ENCODE data around the gene PPP6R1. TPM values are rescaled to one million over a fixed set of nuclear protein-coding genes. Genes with fewer than 3 reads are reported as not detected.

PPP6R1 gene
- polyA plus RNA-seq, 1 of the 3 experiments (the other 2 are of a cell fraction) = 47.8 TPM

DNA sequence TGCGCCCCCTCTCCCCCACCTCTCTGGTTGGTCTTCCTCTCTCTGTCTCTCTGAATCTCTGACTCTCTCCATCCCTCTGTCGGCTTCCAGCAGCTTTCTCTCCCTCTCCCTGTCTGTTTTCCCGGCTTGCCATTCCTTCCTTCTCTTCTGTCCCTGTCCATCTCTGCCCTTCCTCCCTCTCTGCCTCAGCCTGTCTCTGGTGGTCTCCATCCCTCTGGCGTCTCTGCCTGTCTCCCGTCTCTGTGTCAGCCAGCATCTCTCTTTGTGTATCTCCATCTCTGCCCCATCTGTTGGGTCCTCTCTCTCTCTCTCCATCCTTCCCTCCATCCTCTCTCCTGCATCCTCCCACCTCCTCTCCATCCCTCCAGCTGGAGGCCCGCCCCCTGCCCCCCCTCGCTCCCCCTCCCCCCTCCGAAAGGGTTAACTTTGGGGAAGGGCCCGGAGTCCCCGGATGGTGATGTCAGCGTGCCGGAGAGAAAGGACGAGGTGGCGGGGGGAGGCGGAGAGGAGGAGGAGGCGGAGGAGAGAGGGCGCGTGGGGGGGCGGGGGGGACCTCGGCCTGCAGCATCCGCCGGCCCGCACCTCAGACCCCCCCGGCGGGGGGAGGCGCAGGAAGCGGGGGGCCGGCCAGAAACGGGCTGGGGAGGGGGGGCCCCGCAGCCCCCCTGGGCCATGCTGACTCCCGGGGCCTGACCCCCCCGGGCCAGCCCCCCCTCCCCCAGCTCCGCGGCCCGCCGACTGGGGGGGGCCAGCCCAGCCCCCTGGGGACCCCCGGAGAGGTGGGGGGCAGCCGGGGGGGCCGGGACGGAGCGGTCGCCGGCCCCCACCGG lies 24.9 kb upstream of the PPP6R1 start, which contains the start of gene BRSK1:
TSS of gene BRSK1 (plus strand) at position 450 of the 830 bp plus-strand sequence. CDS start 446 bp downstream, outside the sequence.
- 5% methylated on average over 39 of the region's 44 CpGs for WGBS (ENCODE audit: low lambda C conversion rate)
- Histone ChIP-seq H3K4me3 (ENCODE audit: low read depth in 2 of 2, low read length in 1 of 2) (peak within 1 kb of the TSS; percentile 56 to 57), H3K9me2 (no peaks in the 10 kb centered on the region), H2AFZ (ENCODE audit: low read depth) (peak within 1 kb of the TSS; percentile 92), H3K4me2 (peak within 1 kb of the TSS; percentile 84), H3K36me3 (replicated peaks in 1 of 2; ENCODE audit: control insufficient read depth in 1 of 2, insufficient read depth in 2 of 2, low read length in 1 of 2) (peaks cover 0 to 6% of the 10 kb centered on the region in 2 experiments), H3K9ac (peak within 1 kb of the TSS; percentile 69), H3K4me1 (ENCODE audit: control insufficient read depth in 1 of 2, insufficient read depth in 2 of 2, low read depth in 1 of 2, low read length in 1 of 2) (peaks cover 0 to 16% of the 10 kb centered on the region in 2 experiments; a peak in 1 of 4 replicates), H3K9me3 (no peaks in the 10 kb centered on the region), H3K79me2 (ENCODE audit: insufficient read depth) (peaks cover 16% of the 10 kb centered on the region; the same call in 1 of the 2 replicates), H4K20me1 (ENCODE audit: insufficient read depth) (no peaks in the 10 kb centered on the region), H3F3A (replicated peaks; ENCODE audit: insufficient read depth) (peaks cover 7% of the 10 kb centered on the region), H3K27me3 (ENCODE audit: insufficient read depth) (no peaks in the 10 kb centered on the region), H3K27ac (ENCODE audit: low read depth in 2 of 2, low read length in 1 of 2) (peak within 1 kb of the TSS in 1 of 2 experiments; percentile 56; a peak in 2 of 4 replicates)
- DNase-seq = peak; percentile 93
- ChIA-PET POLR2A (interaction anchor here (0.6 to 1.4 kb wide), 2 partner anchors 104 to 124 kb away, joined by 3 read pairs; partner anchors contain the start of genes SYT5 and UBE2S), CTCF (interaction anchor here (0.9 kb wide), 1 partner anchor 142 kb away, joined by 3 read pairs; no protein-coding TSS in a partner anchor)
- TF ChIP-seq ELF1 (IDR thresholded peaks at IDR 0.05) (no peak), EZH2phosphoT487 (IDR thresholded peaks at IDR 0.05; ENCODE audit: borderline replicate concordance, low read depth) (no peak), MEF2A (IDR thresholded peaks at IDR 0.05; ENCODE audit: borderline replicate concordance, low read depth) (no peak), SMC3 (IDR thresholded peaks at IDR 0.05; ENCODE audit: low read depth, low read length) (no peak)
- TF ChIP-seq, protein P1, sequence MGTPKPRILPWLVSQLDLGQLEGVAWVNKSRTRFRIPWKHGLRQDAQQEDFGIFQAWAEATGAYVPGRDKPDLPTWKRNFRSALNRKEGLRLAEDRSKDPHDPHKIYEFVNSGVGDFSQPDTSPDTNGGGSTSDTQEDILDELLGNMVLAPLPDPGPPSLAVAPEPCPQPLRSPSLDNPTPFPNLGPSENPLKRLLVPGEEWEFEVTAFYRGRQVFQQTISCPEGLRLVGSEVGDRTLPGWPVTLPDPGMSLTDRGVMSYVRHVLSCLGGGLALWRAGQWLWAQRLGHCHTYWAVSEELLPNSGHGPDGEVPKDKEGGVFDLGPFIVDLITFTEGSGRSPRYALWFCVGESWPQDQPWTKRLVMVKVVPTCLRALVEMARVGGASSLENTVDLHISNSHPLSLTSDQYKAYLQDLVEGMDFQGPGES (IDR thresholded peaks at IDR 0.05; ENCODE audit: low read depth, low read length) = no peak
- TF ChIP-seq, protein P2, sequence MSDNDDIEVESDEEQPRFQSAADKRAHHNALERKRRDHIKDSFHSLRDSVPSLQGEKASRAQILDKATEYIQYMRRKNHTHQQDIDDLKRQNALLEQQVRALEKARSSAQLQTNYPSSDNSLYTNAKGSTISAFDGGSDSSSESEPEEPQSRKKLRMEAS (IDR thresholded peaks at IDR 0.05; ENCODE audit: low read depth) = peak; percentile 34; the same call in 1 of the 2 replicates
- TF ChIP-seq, protein P3, sequence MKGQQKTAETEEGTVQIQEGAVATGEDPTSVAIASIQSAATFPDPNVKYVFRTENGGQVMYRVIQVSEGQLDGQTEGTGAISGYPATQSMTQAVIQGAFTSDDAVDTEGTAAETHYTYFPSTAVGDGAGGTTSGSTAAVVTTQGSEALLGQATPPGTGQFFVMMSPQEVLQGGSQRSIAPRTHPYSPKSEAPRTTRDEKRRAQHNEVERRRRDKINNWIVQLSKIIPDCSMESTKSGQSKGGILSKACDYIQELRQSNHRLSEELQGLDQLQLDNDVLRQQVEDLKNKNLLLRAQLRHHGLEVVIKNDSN (IDR thresholded peaks at IDR 0.05; ENCODE audit: borderline replicate concordance, low read depth) = no peak

DNA sequence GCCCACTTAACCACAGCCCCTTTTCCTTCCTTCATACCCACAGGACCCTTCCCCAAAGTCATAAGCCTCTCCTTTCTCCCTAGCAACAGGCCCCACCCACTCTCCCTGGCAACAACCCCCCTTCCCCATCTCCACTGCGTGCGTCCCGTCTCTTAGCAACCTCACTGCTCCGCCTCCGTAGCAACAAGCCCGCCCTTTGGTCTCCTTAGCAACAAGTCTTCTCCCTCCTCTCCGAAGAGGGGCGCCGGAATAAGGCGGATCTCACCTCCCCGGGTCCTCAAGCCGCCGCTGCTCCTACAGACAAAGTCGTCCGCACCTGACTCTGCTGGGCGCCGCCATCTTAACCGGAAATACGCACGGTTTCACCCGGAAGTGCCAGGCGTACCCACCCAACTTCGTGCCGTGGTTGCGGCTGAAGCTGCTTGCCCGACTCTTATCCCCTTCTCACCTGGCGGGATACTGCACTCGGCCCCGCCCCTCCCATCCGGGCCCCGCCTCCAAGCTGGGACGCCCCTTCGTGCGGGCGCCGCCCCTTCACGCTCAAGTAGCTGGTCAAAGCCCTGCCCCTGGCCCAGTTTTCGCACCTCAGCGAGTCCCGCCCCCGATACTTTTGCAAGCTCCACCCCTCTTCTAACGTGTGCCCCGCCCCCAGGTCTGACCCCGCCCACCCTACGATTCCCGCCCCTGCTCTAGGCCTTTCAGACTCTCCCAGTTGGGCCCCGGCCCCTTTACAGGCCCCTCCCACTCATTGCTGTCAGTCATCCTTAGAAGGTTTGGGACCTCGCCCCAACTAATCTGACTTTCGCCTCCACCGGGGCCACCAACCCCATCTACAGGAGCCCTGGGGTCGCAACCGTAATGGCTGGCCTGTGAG lies 21.2 kb upstream of the PPP6R1 start, which contains the start of gene HSPBP1:
TSS of gene HSPBP1 (minus strand) at position 341 of the 874 bp plus-strand sequence. CDS start 502 bp downstream, outside the sequence.
- ChIA-PET CTCF (interaction anchor here (1.0 to 2.5 kb wide), 6 partner anchors 12 to 139 kb away, joined by 3 to 11 read pairs (median 4); partner anchors contain the start of genes KMT5C, PPP6R1 and TMEM238), POLR2A (interaction anchor here (0.7 to 2.2 kb wide), 4 partner anchors 21 to 114 kb away, joined by 3 to 19 read pairs (median 4); partner anchors contain the start of genes DNAAF3, PPP6R1 and TMEM86B)
- Histone ChIP-seq H3K27ac (ENCODE audit: low read depth in 2 of 2, low read length in 1 of 2) (peak within 1 kb of the TSS; percentile 78 to 81), H3K36me3 (replicated peaks in 1 of 2; ENCODE audit: control insufficient read depth in 1 of 2, insufficient read depth in 2 of 2, low read length in 1 of 2) (peaks cover 0 to 13% of the 10 kb centered on the region in 2 experiments), H3K79me2 (ENCODE audit: insufficient read depth) (peaks cover 10% of the 10 kb centered on the region; the same call in 1 of the 2 replicates), H3K4me1 (ENCODE audit: control insufficient read depth in 1 of 2, insufficient read depth in 2 of 2, low read depth in 1 of 2, low read length in 1 of 2) (peaks cover 0 to 10% of the 10 kb centered on the region in 2 experiments; a peak in 1 of 4 replicates), H3K4me2 (peak within 1 kb of the TSS; percentile 83), H3K9ac (peak within 1 kb of the TSS; percentile 73), H3K9me2 (no peaks in the 10 kb centered on the region), H3F3A (replicated peaks; ENCODE audit: insufficient read depth) (peaks cover 13% of the 10 kb centered on the region), H3K4me3 (ENCODE audit: low read depth in 2 of 2, low read length in 1 of 2) (peak within 1 kb of the TSS; percentile 76 to 94), H3K27me3 (ENCODE audit: insufficient read depth) (no peaks in the 10 kb centered on the region), H4K20me1 (ENCODE audit: insufficient read depth) (no peaks in the 10 kb centered on the region), H3K9me3 (no peaks in the 10 kb centered on the region), H2AFZ (ENCODE audit: low read depth) (peak within 1 kb of the TSS; percentile 92)
- DNase-seq = peak; percentile 92
- 11% methylated on average over 36 of the region's 52 CpGs for WGBS (ENCODE audit: low lambda C conversion rate)
- TF ChIP-seq GABPA (IDR thresholded peaks at IDR 0.05; ENCODE audit: low read depth) (peak; percentile 98), EP300 (IDR thresholded peaks at IDR 0.05; ENCODE audit: borderline replicate concordance in 1 of 2, low read depth in 1 of 2, low read length in 1 of 2) (no peak), RFX5 (IDR thresholded peaks at IDR 0.05; ENCODE audit: low read length) (peak; percentile 68; the same call in 1 of the 2 replicates), TEAD4 (IDR thresholded peaks at IDR 0.05; ENCODE audit: borderline replicate concordance, insufficient read depth) (no peak), MXI1 (IDR thresholded peaks at IDR 0.05; ENCODE audit: low read depth, low read length) (peak; percentile 90), ELF1 (IDR thresholded peaks at IDR 0.05) (peak; percentile 69), POLR2AphosphoS5 (IDR thresholded peaks at IDR 0.05; ENCODE audit: low read depth, low read length) (peak; percentile 66), SIN3A (IDR thresholded peaks at IDR 0.05; ENCODE audit: borderline replicate concordance, low read depth, low read length) (0 out of 2 replicates have a peak, but pooled peaks have one; percentile 67), CHD2 (IDR thresholded peaks at IDR 0.05; ENCODE audit: low read length, partially characterized antibody) (peak; percentile 66)
- TF ChIP-seq, protein P2 (IDR thresholded peaks at IDR 0.05; ENCODE audit: low read depth) = peak; percentile 97
- TF ChIP-seq, protein P4, sequence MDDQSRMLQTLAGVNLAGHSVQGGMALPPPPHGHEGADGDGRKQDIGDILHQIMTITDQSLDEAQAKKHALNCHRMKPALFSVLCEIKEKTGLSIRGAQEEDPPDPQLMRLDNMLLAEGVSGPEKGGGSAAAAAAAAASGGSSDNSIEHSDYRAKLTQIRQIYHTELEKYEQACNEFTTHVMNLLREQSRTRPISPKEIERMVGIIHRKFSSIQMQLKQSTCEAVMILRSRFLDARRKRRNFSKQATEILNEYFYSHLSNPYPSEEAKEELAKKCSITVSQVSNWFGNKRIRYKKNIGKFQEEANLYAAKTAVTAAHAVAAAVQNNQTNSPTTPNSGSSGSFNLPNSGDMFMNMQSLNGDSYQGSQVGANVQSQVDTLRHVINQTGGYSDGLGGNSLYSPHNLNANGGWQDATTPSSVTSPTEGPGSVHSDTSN (IDR thresholded peaks at IDR 0.05) = peak; percentile 84

All from SK-N-SH (cell line).